ACC112 (cell line): Measurements from ENCODE around the gene LRFN3.

Experiments
- H2AFZ ChIP-seq: fragments of 200-600 bp; sonication (generic); one replicate; pipeline ENCODE4 v1.6.0; 2017; ENCODE audit warnings: antibody characterized with exemption, low read length; ENCODE audit not compliant: unreplicated experiment
- H3K27ac ChIP-seq: fragments of 200-600 bp; sonication (generic); 2 replicates; pipeline ENCODE4 v1.5.1; 2014; ENCODE audit warnings: low read depth, mild to moderate bottlenecking, antibody characterized with exemption, low read length, moderate library complexity
- H3K27me3 ChIP-seq: fragments of 200-600 bp; sonication (generic); 2 replicates; pipeline ENCODE4 v1.6.1; 2014; ENCODE audit warnings: mild to moderate bottlenecking, antibody characterized with exemption, low read length, moderate library complexity, mixed read lengths; ENCODE audit not compliant: insufficient read depth
- H3K36me3 ChIP-seq: fragments of 200-600 bp; sonication (generic); 2 replicates; pipeline ENCODE4 v1.6.1; 2016; ENCODE audit warnings: mild to moderate bottlenecking, antibody characterized with exemption, low read length, moderate library complexity, mixed read lengths; ENCODE audit not compliant: insufficient read depth
- H3K4me1 ChIP-seq: fragments of 200-600 bp; sonication (generic); one replicate; pipeline ENCODE4 v1.6.1; 2016; ENCODE audit warnings: low read length, mixed read lengths; ENCODE audit not compliant: insufficient read depth, unreplicated experiment, control insufficient read depth
- H3K4me3 ChIP-seq: fragments of 200-600 bp; sonication (generic); 2 replicates; pipeline ENCODE4 v1.5.1; 2014; ENCODE audit warnings: mild to moderate bottlenecking, low read depth, low read length
- H3K79me2 ChIP-seq: fragments of 200-600 bp; sonication (generic); one replicate; pipeline ENCODE4 v1.6.0; 2016; ENCODE audit warnings: low read length; ENCODE audit not compliant: control insufficient read depth, unreplicated experiment, insufficient read depth

LRFN3 gene

GRCh38 chr19:35897706-35898451, 38.3 kb upstream of the LRFN3 start:
- H3K79me2 ChIP-seq, result peaks cover 9% of the 10 kb centered on the region
- no peak overlapping the region for H2AFZ ChIP-seq
- H3K4me1 ChIP-seq, result peaks cover 12% of the 10 kb centered on the region
- H3K4me3 ChIP-seq, result peak overlapping the region; percentile 94
- no peak overlapping the region for H3K27ac ChIP-seq
- no peaks in the 10 kb centered on the region for H3K36me3 ChIP-seq
- H3K27me3 ChIP-seq, result no peaks in the 10 kb centered on the region

- H3K79me2 ChIP-seq, result peaks cover 9% of the 10 kb centered on the region
- peak overlapping the region; percentile 55 for H2AFZ ChIP-seq
- H3K27me3 ChIP-seq, result no peaks in the 10 kb centered on the region
- peaks cover 12% of the 10 kb centered on the region for H3K4me1 ChIP-seq
- H3K27ac ChIP-seq, result no peak overlapping the region
- H3K36me3 ChIP-seq, result no peaks in the 10 kb centered on the region
- peak overlapping the region; percentile 94 for H3K4me3 ChIP-seq
Observed at GRCh38 chr19:35898499-35898809, 37.7 kb upstream of the LRFN3 start.

GRCh38 chr19:35899547-35900214, 36.5 kb upstream of the LRFN3 start:
- H3K4me3 ChIP-seq, result peak overlapping the region; percentile 94
- no peaks in the 10 kb centered on the region for H3K36me3 ChIP-seq
- no peak overlapping the region for H2AFZ ChIP-seq
- H3K27me3 ChIP-seq, result no peaks in the 10 kb centered on the region
- peaks cover 12% of the 10 kb centered on the region for H3K4me1 ChIP-seq
- H3K27ac ChIP-seq, result peak overlapping the region; percentile 46
- peaks cover 9% of the 10 kb centered on the region for H3K79me2 ChIP-seq

GRCh38 chr19:35901055-35901644, 35.0 kb upstream of the LRFN3 start:
- H3K27ac ChIP-seq, result peak overlapping the region; percentile 26; the same call in 1 of the 2 replicates
- peaks cover 9% of the 10 kb centered on the region for H3K79me2 ChIP-seq
- no peaks in the 10 kb centered on the region for H3K36me3 ChIP-seq
- peak overlapping the region; percentile 45 for H3K4me3 ChIP-seq
- H3K4me1 ChIP-seq, result peaks cover 12% of the 10 kb centered on the region
- no peaks in the 10 kb centered on the region for H3K27me3 ChIP-seq
- H2AFZ ChIP-seq, result no peak overlapping the region

- Histone ChIP-seq H2AFZ (peak within 1 kb of the TSS; percentile 72), H3K27ac (0 out of 2 replicates have a peak within 1 kb of the TSS, but pooled peaks have one; percentile 26), H3K36me3 (no peaks in the 10 kb centered on the region), H3K4me3 (peak within 1 kb of the TSS; percentile 64), H3K79me2 (peaks cover 9% of the 10 kb centered on the region), H3K27me3 (no peaks in the 10 kb centered on the region), H3K4me1 (peaks cover 12% of the 10 kb centered on the region)
Observed at GRCh38 chr19:35901854-35902661, 34.1 kb upstream of the LRFN3 start, which contains the start of gene HCST. TSS of gene HCST (plus strand) at chr19:35902529. CDS start at chr19:35902594, 65 bp downstream.

- peaks cover 12% of the 10 kb centered on the region for H3K4me1 ChIP-seq
- no peak overlapping the region for H3K27ac ChIP-seq
- peak overlapping the region; percentile 64 for H3K4me3 ChIP-seq
- H3K27me3 ChIP-seq, result no peaks in the 10 kb centered on the region
- no peaks in the 10 kb centered on the region for H3K36me3 ChIP-seq
- H3K79me2 ChIP-seq, result peaks cover 9% of the 10 kb centered on the region
- H2AFZ ChIP-seq, result peak overlapping the region; percentile 72
Observed at GRCh38 chr19:35902870-35903475, 33.2 kb upstream of the LRFN3 start.

GRCh38 chr19:35903550-35904179, 32.5 kb upstream of the LRFN3 start:
- peak overlapping the region; percentile 64 for H3K4me3 ChIP-seq
- H3K27ac ChIP-seq, result no peak overlapping the region
- H3K4me1 ChIP-seq, result peaks cover 9% of the 10 kb centered on the region

GRCh38 chr19:35904311-35905068, 31.7 kb upstream of the LRFN3 start:
- H3K4me1 ChIP-seq, result peaks cover 9% of the 10 kb centered on the region
- no peak overlapping the region for H3K27ac ChIP-seq
- H3K4me3 ChIP-seq, result no peak overlapping the region

More at GRCh38 chr19:35903550-35904179, 32.5 kb upstream of the LRFN3 start:
- Histone ChIP-seq H3K27me3 (no peaks in the 10 kb centered on the region), H3K36me3 (no peaks in the 10 kb centered on the region), H3K79me2 (peaks cover 7% of the 10 kb centered on the region), H2AFZ (peak overlapping the region; percentile 72)

GRCh38 chr19:35905178-35905727, 30.9 kb upstream of the LRFN3 start:
- Histone ChIP-seq H3K4me3 (no peak overlapping the region), H3K27me3 (no peaks in the 10 kb centered on the region), H2AFZ (no peak overlapping the region), H3K36me3 (no peaks in the 10 kb centered on the region), H3K27ac (no peak overlapping the region), H3K79me2 (no peaks in the 10 kb centered on the region), H3K4me1 (peaks cover 9% of the 10 kb centered on the region)

More at GRCh38 chr19:35904311-35905068, 31.7 kb upstream of the LRFN3 start:
- Histone ChIP-seq H3K36me3 (no peaks in the 10 kb centered on the region), H3K27me3 (no peaks in the 10 kb centered on the region), H2AFZ (no peak overlapping the region), H3K79me2 (peaks cover 2% of the 10 kb centered on the region)
